ENCODE data around the gene KRTAP3-2. TPM values are rescaled to one million over a fixed set of nuclear protein-coding genes. Genes with fewer than 3 reads are reported as not detected.
A peak's percentile ranks its signal among the peaks of the same experiment; 100 is the strongest.

KRTAP3-2 gene
- total RNA-seq, 4 donors from 2014 or later, result not detected

- DNase-seq, result no peak
- TF ChIP-seq POLR2A (IDR thresholded peaks at IDR 0.05), result no peak
- no peak for TF ChIP-seq CTCF (IDR thresholded peaks at IDR 0.05)
- Histone ChIP-seq H3K9me3 (no peaks in the 10 kb centered on the region), H3K4me1 (no peaks in the 10 kb centered on the region), H3K4me3 (no peak overlapping the region), H3K27ac (no peak overlapping the region), H3K27me3 (no peaks in the 10 kb centered on the region), H3K36me3 (no peaks in the 10 kb centered on the region)
- intact Hi-C loops (cut with DNase I; ENCODE audit: low total_unique reads), result no loop called here
These were observed 32.1 kb downstream of the KRTAP3-2 start for GRCh38 chr17:40967582-40967981.

GRCh38 chr17:40966848-40967247 lies 32.9 kb downstream of the KRTAP3-2 start, which contains the start of gene KRT39:
Gene KRT39, minus strand, starts transcription at chr17:40966948. Its CDS starts 92 bp downstream, at chr17:40966856.
- Histone ChIP-seq H3K36me3 (no peaks in the 10 kb centered on the region), H3K27me3 (no peaks in the 10 kb centered on the region), H3K9me3 (no peaks in the 10 kb centered on the region), H3K4me1 (no peaks in the 10 kb centered on the region), H3K4me3 (no peak within 1 kb of the TSS), H3K27ac (no peak within 1 kb of the TSS)
- intact Hi-C loops (cut with DNase I; ENCODE audit: low total_unique reads), result no loop called here
- DNase-seq, result no peak
- no peak for TF ChIP-seq CTCF (IDR thresholded peaks at IDR 0.05)
- TF ChIP-seq POLR2A (IDR thresholded peaks at IDR 0.05), result no peak

GRCh38 chr17:40963838-40964237 lies 35.9 kb downstream of the KRTAP3-2 start:
- no peaks in the 10 kb centered on the region for H3K4me1 ChIP-seq
- DNase-seq, result no peak
- no peak overlapping the region for H3K4me3 ChIP-seq
- H3K36me3 ChIP-seq, result no peaks in the 10 kb centered on the region
- TF ChIP-seq POLR2A (IDR thresholded peaks at IDR 0.05), result no peak
- peak in 3 of 4 experiments; percentile 32 to 48 (median 46) for TF ChIP-seq CTCF (IDR thresholded peaks at IDR 0.05)
- no peaks in the 10 kb centered on the region for H3K27me3 ChIP-seq
- intact Hi-C loops (cut with DNase I; ENCODE audit: low total_unique reads), result no loop called here
- H3K27ac ChIP-seq, result no peak overlapping the region
- no peaks in the 10 kb centered on the region for H3K9me3 ChIP-seq

DNA sequence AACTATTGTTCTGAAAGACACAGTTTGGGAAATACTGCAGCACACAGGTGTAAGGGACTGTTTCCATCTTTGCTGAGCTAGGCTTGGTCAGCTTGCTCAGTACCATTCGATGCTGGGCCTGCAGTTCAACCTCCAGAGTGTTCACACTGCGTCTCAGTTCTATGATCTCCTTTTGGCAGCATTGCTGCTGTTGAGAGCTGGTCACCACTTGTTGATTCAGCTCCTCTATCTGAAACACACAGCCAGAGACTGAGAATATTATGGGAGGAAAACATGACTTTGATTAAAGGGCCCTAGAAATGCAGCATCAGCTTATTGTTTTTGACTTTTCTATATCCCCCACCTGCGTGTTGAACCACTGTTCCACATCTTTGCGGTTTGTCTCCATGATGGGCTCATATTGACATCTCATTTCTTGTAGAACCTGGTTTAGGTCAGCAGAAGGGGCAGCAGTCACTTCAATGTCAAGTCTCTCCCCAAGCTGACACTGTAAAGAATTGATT lies 37.6 kb downstream of the KRTAP3-2 start:
- Histone ChIP-seq H3K27me3 (no peaks in the 10 kb centered on the region), H3K4me1 (no peaks in the 10 kb centered on the region), H3K4me3 (no peak overlapping the region), H3K36me3 (no peaks in the 10 kb centered on the region), H3K27ac (no peak overlapping the region), H3K9me3 (no peaks in the 10 kb centered on the region)
- intact Hi-C loops (cut with DNase I; ENCODE audit: low total_unique reads), result no loop called here
- TF ChIP-seq CTCF (IDR thresholded peaks at IDR 0.05) (no peak), POLR2A (IDR thresholded peaks at IDR 0.05) (no peak)
- DNase-seq, result no peak

DNA sequence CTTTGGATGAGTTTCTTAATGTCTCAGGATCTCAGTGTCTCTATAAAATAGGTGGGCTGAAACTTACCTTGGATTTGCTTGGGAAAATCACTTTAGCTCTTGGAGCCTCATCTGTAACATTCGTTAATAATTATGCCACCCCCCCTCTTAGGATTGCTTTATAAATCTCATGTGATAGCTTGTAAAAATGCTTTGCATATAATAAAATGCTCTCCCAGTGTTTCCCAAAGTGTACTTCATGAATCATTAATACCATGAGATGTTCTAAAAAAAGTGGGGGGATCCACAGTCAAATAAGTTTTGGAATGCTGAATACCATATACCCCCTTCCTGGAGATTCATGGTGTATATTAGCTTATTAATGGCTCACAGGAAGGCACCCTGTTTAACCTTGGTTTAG lies 38.1 kb downstream of the KRTAP3-2 start:
- intact Hi-C loops (cut with DNase I; ENCODE audit: low total_unique reads), result no loop called here
- no peak for DNase-seq
- H3K27ac ChIP-seq, result no peak overlapping the region
- no peaks in the 10 kb centered on the region for H3K4me1 ChIP-seq
- H3K36me3 ChIP-seq, result no peaks in the 10 kb centered on the region
- no peaks in the 10 kb centered on the region for H3K27me3 ChIP-seq
- H3K4me3 ChIP-seq, result no peak overlapping the region
- no peaks in the 10 kb centered on the region for H3K9me3 ChIP-seq
- no peak for TF ChIP-seq CTCF (IDR thresholded peaks at IDR 0.05)
- TF ChIP-seq POLR2A (IDR thresholded peaks at IDR 0.05), result no peak

All from uterus (tissue), 4 donors.